ENCODE measurements around the gene CROCC2. TPM values are rescaled to one million over a fixed set of nuclear protein-coding genes. Genes with fewer than 3 reads are reported as not detected.

Gene CROCC2
- total and polyA plus RNA-seq, 7 experiments from 2014 or later = 0.22 TPM; not detected in 6

DNA sequence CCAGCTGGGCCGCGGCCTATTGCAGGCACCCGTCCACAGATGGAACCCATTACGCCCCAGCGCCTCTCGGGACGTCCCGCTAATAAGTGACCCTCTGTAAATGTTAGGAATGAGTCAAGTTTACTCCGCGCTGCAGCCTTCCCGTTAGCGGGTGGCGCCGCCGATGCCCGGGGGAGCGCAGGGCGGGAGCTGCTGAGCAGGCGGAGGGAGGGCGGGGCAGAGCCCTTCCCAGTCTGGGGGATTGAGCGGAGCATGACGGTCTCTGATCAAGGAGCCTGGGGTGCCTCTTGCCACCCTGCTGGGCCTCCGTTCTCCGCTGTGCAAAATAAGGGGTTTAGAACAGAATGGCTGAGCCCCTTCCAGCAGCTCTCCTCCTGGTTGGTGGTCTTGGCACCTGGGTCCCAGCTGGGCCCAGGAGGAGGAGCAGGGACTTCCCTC is 10.5 kb downstream of the CROCC2 start:
- no peaks in the 10 kb centered on the region for H3K9me3 Mint-ChIP-seq
- H3K4me3 Mint-ChIP-seq = peak overlapping the region in 1 of 10 donors; percentile 30
- H3K4me1 ChIP-seq (ENCODE audit: control insufficient read depth in 2 of 2, insufficient read depth in 2 of 2, low read length in 2 of 2) = no peaks in the 10 kb centered on the region
- ChIA-PET CTCF (interaction anchor here (0.6 to 1.1 kb wide), 2 partner anchors 13 to 725 kb away, joined by 3 to 4 read pairs; no protein-coding TSS in a partner anchor), POLR2A (no interaction called here)
- no peak overlapping the region for H3K4me3 ChIP-seq (ENCODE audit: low read length)
- ATAC-seq (no peak), DNase-seq (no peak)
- no peaks in the 10 kb centered on the region for H3K36me3 Mint-ChIP-seq
- H3K27ac ChIP-seq (ENCODE audit: low read depth, low read length) = no peak overlapping the region
- peaks cover 0 to 2% (median 0%) of the 10 kb centered on the region in 7 donors for H3K4me1 Mint-ChIP-seq
- H3K27me3 Mint-ChIP-seq = peaks cover 11 to 25% (median 15%) of the 10 kb centered on the region in 5 donors
- no peaks in the 10 kb centered on the region for H3K9me3 ChIP-seq (ENCODE audit: control insufficient read depth in 2 of 3, low read length in 3 of 3)
- intact Hi-C loops (cut with micrococcal nuclease) = loop anchor here (10.0 kb wide), 2 partner anchors 238 to 378 kb away; partner anchors contain the start of gene PPP1R7 (in 1 of the 2)
- no peak overlapping the region for H3K27ac Mint-ChIP-seq
- no peaks in the 10 kb centered on the region for H3K36me3 ChIP-seq (ENCODE audit: control insufficient read depth in 2 of 3, insufficient read depth in 3 of 3, low read length in 3 of 3)
- peaks cover 3 to 4% of the 10 kb centered on the region in 2 donors for H3K27me3 ChIP-seq (ENCODE audit: control insufficient read depth in 2 of 2, insufficient read depth in 2 of 2, low read length in 2 of 2)

- H3K36me3 Mint-ChIP-seq = no peaks in the 10 kb centered on the region
- H3K27me3 Mint-ChIP-seq = peaks cover 7 to 20% (median 12%) of the 10 kb centered on the region in 5 donors
- peak overlapping the region in 1 of 10 donors; percentile 30 for H3K4me3 Mint-ChIP-seq
- Histone ChIP-seq H3K36me3 (ENCODE audit: control insufficient read depth in 2 of 3, insufficient read depth in 3 of 3, low read length in 3 of 3) (no peaks in the 10 kb centered on the region), H3K4me1 (ENCODE audit: control insufficient read depth in 2 of 2, insufficient read depth in 2 of 2, low read length in 2 of 2) (no peaks in the 10 kb centered on the region), H3K4me3 (ENCODE audit: low read length) (no peak overlapping the region), H3K27me3 (ENCODE audit: control insufficient read depth in 2 of 2, insufficient read depth in 2 of 2, low read length in 2 of 2) (peaks cover 3 to 4% of the 10 kb centered on the region in 2 donors), H3K27ac (ENCODE audit: low read depth, low read length) (no peak overlapping the region), H3K9me3 (ENCODE audit: control insufficient read depth in 2 of 3, low read length in 3 of 3) (no peaks in the 10 kb centered on the region)
- intact Hi-C loops (cut with micrococcal nuclease) = loop anchor here (10.0 kb wide), 2 partner anchors 238 to 378 kb away; partner anchors contain the start of gene PPP1R7 (in 1 of the 2)
- peaks cover 0 to 2% (median 0%) of the 10 kb centered on the region in 7 donors for H3K4me1 Mint-ChIP-seq
- no peak overlapping the region for H3K27ac Mint-ChIP-seq
- CTCF ChIA-PET = interaction anchor here (0.6 to 1.1 kb wide), 2 partner anchors 13 to 724 kb away, joined by 3 to 4 read pairs; no protein-coding TSS in a partner anchor
- POLR2A ChIA-PET = no interaction called here
- ATAC-seq (no peak), DNase-seq (no peak)
- no peaks in the 10 kb centered on the region for H3K9me3 Mint-ChIP-seq
Observed at GRCh38 chr2:240917009-240917683, 11.0 kb downstream of the CROCC2 start.

DNA sequence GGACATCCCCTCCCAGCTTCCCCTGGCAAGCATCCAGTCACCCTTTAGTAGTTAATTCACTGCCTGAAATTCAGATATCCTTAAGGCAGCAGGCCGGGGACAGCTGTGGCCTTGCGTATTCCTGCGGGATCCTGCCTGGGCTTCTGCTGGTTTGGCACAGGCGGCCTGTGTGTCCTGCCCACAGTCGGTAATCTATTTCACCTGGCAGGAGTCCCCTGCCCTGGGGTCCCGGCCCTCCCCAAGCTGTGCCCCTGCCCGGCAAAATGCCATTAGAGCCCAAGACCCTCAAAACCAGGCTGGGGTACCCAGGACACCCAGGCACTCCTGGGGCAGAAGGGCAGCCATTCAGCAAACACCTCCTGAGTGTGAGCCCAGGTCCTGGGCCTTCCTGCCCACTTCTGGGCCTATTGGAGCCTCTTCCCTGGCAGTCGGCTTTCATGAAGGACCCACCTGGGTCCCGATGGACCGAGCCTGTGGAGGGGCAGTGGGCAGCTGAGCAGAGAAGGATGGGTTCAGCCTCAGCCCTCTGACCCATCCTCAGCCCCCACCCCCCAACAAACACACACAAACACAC is 11.6 kb downstream of the CROCC2 start:
- Mint-ChIP-seq H3K27me3 (peaks cover under 1 to 14% (median 12%) of the 10 kb centered on the region in 5 donors), H3K9me3 (no peaks in the 10 kb centered on the region), H3K36me3 (no peaks in the 10 kb centered on the region), H3K4me1 (peaks cover 0 to 2% (median 0%) of the 10 kb centered on the region in 7 donors), H3K27ac (no peak overlapping the region), H3K4me3 (no peak overlapping the region)
- Histone ChIP-seq H3K27me3 (ENCODE audit: control insufficient read depth in 2 of 2, insufficient read depth in 2 of 2, low read length in 2 of 2) (peaks cover 3 to 4% of the 10 kb centered on the region in 2 donors), H3K27ac (ENCODE audit: low read depth, low read length) (no peak overlapping the region), H3K4me3 (ENCODE audit: low read length) (no peak overlapping the region), H3K9me3 (ENCODE audit: control insufficient read depth in 2 of 3, low read length in 3 of 3) (no peaks in the 10 kb centered on the region), H3K36me3 (ENCODE audit: control insufficient read depth in 2 of 3, insufficient read depth in 3 of 3, low read length in 3 of 3) (no peaks in the 10 kb centered on the region), H3K4me1 (ENCODE audit: control insufficient read depth in 2 of 2, insufficient read depth in 2 of 2, low read length in 2 of 2) (no peaks in the 10 kb centered on the region)
- ChIA-PET CTCF (interaction anchor here (1.1 kb wide), 1 partner anchor 723 kb away, joined by 3 read pairs; no protein-coding TSS in a partner anchor), POLR2A (no interaction called here)
- DNase-seq (no peak), ATAC-seq (no peak)
- intact Hi-C loops (cut with micrococcal nuclease) = loop anchor here (10.0 kb wide), 2 partner anchors 237 to 377 kb away; partner anchors contain the start of gene PPP1R7 (in 1 of the 2)

DNA sequence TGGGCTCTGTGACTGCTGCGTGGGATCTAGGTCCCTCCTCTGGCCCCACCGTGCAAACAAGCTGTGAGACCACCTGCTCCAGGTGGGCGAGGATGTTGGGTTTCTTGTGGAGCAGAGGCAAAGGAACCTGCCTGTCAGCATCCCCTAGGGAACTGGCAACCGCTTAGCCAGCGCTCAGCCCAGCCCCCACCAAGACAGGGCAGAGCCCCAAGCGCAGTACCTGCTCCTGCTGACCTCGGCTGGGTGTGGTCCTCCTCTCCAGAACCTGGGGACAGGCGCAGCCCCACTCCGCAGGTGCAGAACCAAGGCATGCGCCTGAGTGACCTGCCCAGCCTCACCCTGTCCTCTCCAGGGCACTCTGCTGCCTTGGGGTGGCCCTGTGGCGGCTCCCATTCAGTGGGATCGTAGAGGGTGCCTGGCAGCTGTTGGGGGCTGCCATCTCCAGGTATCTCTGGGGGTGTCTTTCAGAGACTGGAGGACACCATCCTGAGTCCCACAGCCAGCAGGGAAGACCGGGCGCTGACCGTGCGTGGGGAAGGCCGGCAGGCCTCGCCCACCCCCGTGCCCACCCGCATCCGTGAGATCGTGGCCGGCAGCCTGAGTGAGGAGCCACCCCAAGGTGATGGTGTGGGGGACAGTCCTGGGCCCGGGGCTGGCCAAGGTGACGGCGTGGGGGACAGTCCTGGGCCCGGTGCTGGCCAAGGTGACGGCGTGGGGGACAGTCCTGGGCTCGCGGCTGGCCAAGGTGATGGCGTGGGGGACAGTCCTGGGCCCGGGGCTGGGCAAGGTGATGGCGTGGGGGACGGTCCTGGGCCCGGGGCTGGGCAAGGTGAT is 12.3 kb downstream of the CROCC2 start:
- no peak overlapping the region for H3K4me3 ChIP-seq (ENCODE audit: low read length)
- CTCF ChIA-PET = no interaction called here
- peaks cover 0 to 2% (median 0%) of the 10 kb centered on the region in 7 donors for H3K4me1 Mint-ChIP-seq

GRCh38 chr2:240919161-240919781 is 13.1 kb downstream of the CROCC2 start:
- H3K27me3 ChIP-seq (ENCODE audit: control insufficient read depth in 2 of 2, insufficient read depth in 2 of 2, low read length in 2 of 2) = peaks cover 0 to 2% of the 10 kb centered on the region in 2 donors
- H3K4me1 ChIP-seq (ENCODE audit: control insufficient read depth in 2 of 2, insufficient read depth in 2 of 2, low read length in 2 of 2) = no peaks in the 10 kb centered on the region
- POLR2A ChIA-PET = interaction anchor here (0.6 kb wide), 1 partner anchor 794 kb away, joined by 3 read pairs; no protein-coding TSS in a partner anchor
- peak in 2 of 9 donors; percentile 2 to 14 for DNase-seq
- no peak overlapping the region for H3K4me3 Mint-ChIP-seq
- CTCF ChIA-PET = no interaction called here
- no peaks in the 10 kb centered on the region for H3K9me3 Mint-ChIP-seq
- no peak overlapping the region for H3K4me3 ChIP-seq (ENCODE audit: low read length)
- H3K36me3 ChIP-seq (ENCODE audit: control insufficient read depth in 2 of 3, insufficient read depth in 3 of 3, low read length in 3 of 3) = no peaks in the 10 kb centered on the region
- H3K4me1 Mint-ChIP-seq = peaks cover 0 to 2% (median 0%) of the 10 kb centered on the region in 7 donors
- H3K27ac ChIP-seq (ENCODE audit: low read depth, low read length) = no peak overlapping the region
- H3K27ac Mint-ChIP-seq = no peak overlapping the region
- H3K36me3 Mint-ChIP-seq = no peaks in the 10 kb centered on the region
- intact Hi-C loops (cut with micrococcal nuclease) = loop anchor here (10.0 kb wide), 2 partner anchors 236 to 376 kb away; partner anchors contain the start of gene PPP1R7 (in 1 of the 2)
- no peak for ATAC-seq
- H3K9me3 ChIP-seq (ENCODE audit: control insufficient read depth in 2 of 3, low read length in 3 of 3) = no peaks in the 10 kb centered on the region
- peaks cover 0 to 12% (median 7%) of the 10 kb centered on the region in 5 donors for H3K27me3 Mint-ChIP-seq

More for the DNA sequence above, 12.3 kb downstream of the CROCC2 start:
- Histone ChIP-seq H3K4me1 (ENCODE audit: control insufficient read depth in 2 of 2, insufficient read depth in 2 of 2, low read length in 2 of 2) (no peaks in the 10 kb centered on the region), H3K36me3 (ENCODE audit: control insufficient read depth in 2 of 3, insufficient read depth in 3 of 3, low read length in 3 of 3) (no peaks in the 10 kb centered on the region), H3K9me3 (ENCODE audit: control insufficient read depth in 2 of 3, low read length in 3 of 3) (no peaks in the 10 kb centered on the region), H3K27me3 (ENCODE audit: control insufficient read depth in 2 of 2, insufficient read depth in 2 of 2, low read length in 2 of 2) (peaks cover 3 to 4% of the 10 kb centered on the region in 2 donors), H3K27ac (ENCODE audit: low read depth, low read length) (no peak overlapping the region)
- Mint-ChIP-seq H3K9me3 (no peaks in the 10 kb centered on the region), H3K27me3 (peaks cover 0 to 12% (median 8%) of the 10 kb centered on the region in 5 donors), H3K4me3 (no peak overlapping the region), H3K27ac (no peak overlapping the region), H3K36me3 (no peaks in the 10 kb centered on the region)
- POLR2A ChIA-PET = no interaction called here
- ATAC-seq = no peak
- DNase-seq = no peak
- intact Hi-C loops (cut with micrococcal nuclease) = loop anchor here (10.0 kb wide), 2 partner anchors 236 to 376 kb away; partner anchors contain the start of gene PPP1R7 (in 1 of the 2)

Data from naive thymus-derived CD4-positive, alpha-beta T cell (primary cell).